ENCODE results near the gene ENPP3.
A peak's percentile ranks its signal among the peaks of the same experiment; 100 is the strongest.
"Not testable (repeated sequence)": the region's sequence is repeated elsewhere in the genome, so short reads cannot be mapped to it uniquely, and the experiment has no call there.

The ENPP3 gene

GRCh38 chr6:131692031-131692430 is 54.9 kb downstream of the ENPP3 start:
- DNase-seq, result no peak

- no peak for DNase-seq
These were observed 55.5 kb downstream of the ENPP3 start for GRCh38 chr6:131692589-131692988.

DNA sequence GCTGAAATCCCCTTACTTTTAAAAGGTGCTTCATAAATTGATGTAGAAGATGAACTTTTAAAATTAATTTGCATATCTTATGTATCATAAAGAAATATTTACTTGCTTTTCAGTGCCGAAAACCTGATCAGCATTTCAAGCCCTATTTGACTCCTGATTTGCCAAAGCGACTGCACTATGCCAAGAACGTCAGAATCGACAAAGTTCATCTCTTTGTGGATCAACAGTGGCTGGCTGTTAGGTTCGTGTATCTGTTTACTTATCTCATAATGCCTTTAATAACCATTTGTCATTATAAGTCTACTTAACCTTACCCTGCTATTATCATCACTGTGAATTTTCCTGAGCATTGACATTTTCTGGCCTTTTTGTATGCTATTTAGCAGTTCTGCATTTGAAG is 56.3 kb downstream of the ENPP3 start:
- no peak for DNase-seq

GRCh38 chr6:131694832-131695426 is 57.8 kb downstream of the ENPP3 start:
- DNase-seq, result peak; percentile 15 to 21

DNA sequence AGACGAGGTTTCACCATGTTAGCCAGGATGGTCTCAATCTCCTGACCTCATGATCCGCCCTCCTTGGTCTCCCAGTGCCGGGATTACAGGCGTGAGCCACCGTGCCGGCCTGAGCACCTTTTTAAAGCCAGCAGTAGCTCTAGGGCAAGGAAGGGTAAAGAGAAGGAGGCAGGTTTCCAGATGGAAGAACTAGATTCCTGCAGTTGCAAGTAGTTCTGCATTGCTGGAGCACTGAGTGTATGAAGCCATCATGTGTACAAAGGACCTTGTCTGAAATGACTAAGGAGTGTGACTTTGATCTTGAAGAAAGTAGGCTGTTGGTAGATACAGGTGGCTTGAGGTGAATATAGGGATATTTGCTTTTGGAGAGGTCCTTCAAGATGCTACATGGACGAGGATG is 59.9 kb downstream of the ENPP3 start:
- no peak for DNase-seq

GRCh38 chr6:131700851-131701250 is 63.7 kb downstream of the ENPP3 start:
- DNase-seq, result not testable (repeated sequence)

GRCh38 chr6:131703905-131704304 is 66.8 kb downstream of the ENPP3 start:
- not testable (repeated sequence) for DNase-seq

- DNase-seq, result not testable (repeated sequence)
These were observed 73.8 kb downstream of the ENPP3 start, which contains the start of gene CTAGE9 for GRCh38 chr6:131710917-131711316. TSS of gene CTAGE9 (minus strand) at chr6:131711017. CDS start at chr6:131711017, 0 bp downstream.

GRCh38 chr6:131715567-131715966 is 78.5 kb downstream of the ENPP3 start:
- not testable (repeated sequence) for DNase-seq

DNA sequence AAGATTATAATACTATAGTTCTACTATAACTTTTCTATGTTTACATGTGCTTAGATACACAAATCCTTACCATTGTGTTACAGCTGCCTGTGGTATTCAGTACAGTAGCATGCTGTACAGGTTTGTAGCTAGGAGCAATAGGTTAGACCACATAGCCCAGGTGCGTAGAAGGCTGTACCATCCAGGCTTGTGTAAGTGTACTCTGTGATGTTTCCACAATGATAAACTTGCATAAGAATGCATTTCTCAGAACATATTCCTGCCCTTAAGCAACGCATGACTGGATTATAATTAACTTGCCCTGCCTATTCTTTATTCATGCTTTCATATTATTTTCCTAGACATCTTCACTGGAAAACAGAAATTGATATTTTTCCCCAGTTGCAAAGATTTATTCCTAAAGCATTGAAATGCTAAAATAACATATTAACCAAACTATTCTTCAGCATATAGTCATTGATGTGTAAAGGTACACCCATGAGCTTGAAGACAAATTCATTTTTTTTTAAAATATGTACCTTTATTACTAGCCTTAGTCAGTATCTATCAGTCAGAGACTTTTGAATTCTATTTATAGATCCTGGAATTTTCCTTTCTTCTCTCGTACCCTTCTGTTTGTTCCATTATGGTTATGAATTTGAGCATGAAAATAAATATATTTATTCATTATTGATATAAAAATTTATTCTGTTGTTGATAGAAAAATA is 80.9 kb downstream of the ENPP3 start:
- no peak for DNase-seq

- no peak for DNase-seq
These were observed 84.1 kb downstream of the ENPP3 start for GRCh38 chr6:131721161-131721560.

- no peak for DNase-seq
These were observed 87.0 kb downstream of the ENPP3 start for GRCh38 chr6:131724114-131724513.

DNA sequence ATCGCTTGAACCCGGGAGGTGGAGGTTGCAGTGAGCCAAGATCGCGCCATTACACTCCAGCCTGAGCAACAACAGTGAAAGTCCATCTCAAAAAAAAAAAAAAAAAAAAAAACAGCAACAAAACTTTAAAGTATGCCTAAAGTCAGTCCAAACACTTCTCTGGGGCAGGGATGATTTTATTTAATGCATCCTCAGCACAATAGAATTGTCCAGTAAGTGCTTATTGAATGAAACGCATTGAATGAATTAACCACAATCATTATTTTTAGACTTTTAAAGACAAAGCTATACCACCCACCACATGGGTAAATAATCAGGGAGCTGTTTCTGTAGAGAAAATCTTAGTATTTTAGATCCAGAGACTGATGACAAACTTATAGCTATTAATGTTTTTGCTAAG is 90.4 kb downstream of the ENPP3 start:
- DNase-seq, result no peak

DNA sequence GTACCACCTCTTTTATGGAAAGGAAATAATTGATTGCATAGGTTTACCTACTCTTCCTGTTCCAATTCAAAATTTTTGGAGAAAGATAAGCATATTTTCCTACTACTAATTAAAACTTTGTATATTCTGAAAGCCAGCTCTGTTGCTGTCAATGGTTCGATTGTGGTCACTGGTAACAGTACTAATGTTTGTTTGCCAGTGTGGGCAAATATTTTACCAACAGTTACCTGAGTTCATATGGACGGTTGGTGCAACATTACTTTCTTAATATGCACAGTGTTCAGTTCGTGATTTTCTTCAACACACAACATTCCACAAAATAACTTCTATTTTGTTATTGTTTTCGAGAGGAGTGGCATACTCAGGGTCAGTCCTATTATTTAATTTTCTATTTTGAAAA is 90.8 kb downstream of the ENPP3 start:
- no peak for DNase-seq

- DNase-seq, result no peak
These were observed 91.3 kb downstream of the ENPP3 start for GRCh38 chr6:131728296-131728939.

GRCh38 chr6:131729550-131729949 is 92.4 kb downstream of the ENPP3 start:
- DNase-seq, result no peak

GRCh38 chr6:131730264-131730663 is 93.2 kb downstream of the ENPP3 start:
- DNase-seq, result no peak

- no peak for DNase-seq
These were observed 94.1 kb downstream of the ENPP3 start for GRCh38 chr6:131731224-131731623.

DNA sequence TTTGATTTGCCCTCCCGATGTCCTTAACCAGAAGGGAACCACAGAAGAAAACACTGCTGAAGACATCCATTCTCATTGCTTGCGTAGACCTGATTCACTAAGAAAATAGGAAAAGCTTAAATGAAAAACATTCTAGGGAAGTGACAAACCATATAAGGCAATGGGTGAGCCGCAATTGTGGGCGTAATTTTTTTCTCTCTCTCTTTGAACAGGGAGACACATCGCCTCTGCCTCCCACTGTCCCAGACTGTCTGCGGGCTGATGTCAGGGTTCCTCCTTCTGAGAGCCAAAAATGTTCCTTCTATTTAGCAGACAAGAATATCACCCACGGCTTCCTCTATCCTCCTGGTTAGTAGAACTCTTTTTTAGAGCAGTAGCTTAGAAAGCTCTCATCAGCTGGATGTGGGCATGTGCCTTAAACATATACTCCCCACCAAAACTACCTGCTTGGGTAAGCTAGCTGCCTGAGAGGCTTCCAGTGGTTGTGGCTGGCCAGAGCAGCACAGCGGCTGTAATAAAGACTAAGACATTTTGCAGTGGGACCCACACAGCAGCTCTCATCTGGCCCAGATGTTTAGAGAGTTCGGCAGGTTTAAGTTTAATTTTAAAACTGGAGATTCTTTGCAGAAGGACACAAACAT is 96.4 kb downstream of the ENPP3 start:
- no peak for DNase-seq

- DNase-seq, result no peak
These were observed 99.0 kb downstream of the ENPP3 start for GRCh38 chr6:131736003-131736596.

- no peak for DNase-seq
These were observed 99.7 kb downstream of the ENPP3 start for GRCh38 chr6:131736811-131737210.

GRCh38 chr6:131739136-131739535 is 102.0 kb downstream of the ENPP3 start:
- no peak for DNase-seq

DNA sequence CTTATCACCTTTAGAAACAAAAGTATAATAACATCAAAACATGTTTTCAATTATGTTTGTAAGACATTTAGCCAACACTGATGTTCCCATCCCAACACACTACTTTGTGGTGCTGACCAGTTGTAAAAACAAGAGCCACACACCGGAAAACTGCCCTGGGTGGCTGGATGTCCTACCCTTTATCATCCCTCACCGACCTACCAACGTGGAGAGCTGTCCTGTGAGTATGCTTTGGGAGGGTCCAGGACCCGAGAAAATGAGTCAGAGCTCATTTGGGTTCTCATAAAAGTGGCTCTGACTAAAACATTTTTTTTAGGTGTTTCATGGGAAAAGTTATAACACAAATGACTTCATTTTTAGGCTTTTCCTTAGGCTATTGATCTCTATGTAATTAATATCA is 103.1 kb downstream of the ENPP3 start:
- DNase-seq, result no peak

Data from CD4-positive, alpha-beta T cell treated with Interleukin-1 beta for 1 hour (primary cell).